NCI-H2196 treated with DMSO at 0.1 percent for 48 hours (cell line): Measurements from ENCODE around the gene XPO4.
"Not testable (repeated sequence)": the region's sequence is repeated elsewhere in the genome, so short reads cannot be mapped to it uniquely, and the experiment has no call there.

Source experiments
- DNase-seq: peaks from one replicate; lab custom pipeline; 2025; ENCODE audit not compliant: unreplicated experiment; lab: John Stamatoyannopoulos, UW

XPO4 gene

DNA sequence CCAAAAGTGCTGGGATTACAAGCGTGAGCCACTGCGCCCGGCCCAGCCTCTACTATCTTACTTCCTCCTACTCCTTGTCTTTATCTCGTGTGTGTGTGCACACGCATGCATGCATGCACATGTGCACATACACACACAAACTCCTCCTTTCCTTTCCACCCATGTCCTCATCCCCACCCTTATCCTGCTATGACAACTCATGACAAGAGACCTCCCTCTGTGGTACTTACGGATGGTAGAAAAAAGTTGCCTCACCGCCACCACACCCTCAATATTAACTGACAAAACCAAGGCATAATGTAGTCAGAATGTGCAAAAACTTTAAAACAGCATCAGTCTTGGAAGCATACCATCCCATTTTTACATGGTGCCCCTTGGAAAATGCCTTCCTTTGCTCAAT, 112.9 kb downstream of the XPO4 start:
- DNase-seq, result no peak

DNA sequence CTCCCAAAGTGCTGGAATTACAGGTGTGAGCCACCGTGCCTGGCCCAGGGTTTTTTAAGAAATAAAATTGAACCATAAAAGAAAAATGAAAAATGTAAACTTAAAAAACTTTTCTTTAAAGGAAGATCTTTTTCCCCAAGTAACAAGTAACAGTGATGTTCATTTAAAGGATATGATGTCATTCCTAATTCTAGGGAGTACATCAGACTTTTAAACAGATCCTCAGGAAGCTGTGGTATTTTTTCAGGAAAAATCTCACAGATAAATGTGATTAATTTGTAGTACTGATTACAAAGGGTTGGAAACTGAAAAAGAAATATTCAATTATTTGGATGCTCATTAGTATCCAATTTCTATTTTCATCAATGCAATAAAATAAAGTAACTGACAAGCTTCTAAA, 114.2 kb downstream of the XPO4 start:
- DNase-seq, result no peak

DNA sequence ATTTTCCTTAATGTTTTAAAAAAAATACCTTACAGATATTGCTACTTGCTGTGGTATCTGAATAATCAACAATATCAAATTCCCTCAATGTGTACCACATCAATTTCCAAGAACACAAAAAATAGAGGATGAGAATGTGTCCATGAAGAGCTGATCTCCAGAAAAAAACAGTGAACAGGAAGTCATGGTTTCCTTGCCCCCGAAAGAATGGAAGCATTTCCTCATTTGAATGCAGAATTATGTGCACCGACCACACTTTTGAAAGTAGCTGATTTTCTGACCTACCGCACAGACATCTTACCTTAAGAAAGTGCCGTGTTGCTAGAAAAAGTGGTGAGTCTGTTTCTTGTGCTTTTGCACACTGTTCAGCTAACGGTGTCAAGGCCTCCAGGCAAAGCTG, 115.4 kb downstream of the XPO4 start:
- DNase-seq, result no peak

DNA sequence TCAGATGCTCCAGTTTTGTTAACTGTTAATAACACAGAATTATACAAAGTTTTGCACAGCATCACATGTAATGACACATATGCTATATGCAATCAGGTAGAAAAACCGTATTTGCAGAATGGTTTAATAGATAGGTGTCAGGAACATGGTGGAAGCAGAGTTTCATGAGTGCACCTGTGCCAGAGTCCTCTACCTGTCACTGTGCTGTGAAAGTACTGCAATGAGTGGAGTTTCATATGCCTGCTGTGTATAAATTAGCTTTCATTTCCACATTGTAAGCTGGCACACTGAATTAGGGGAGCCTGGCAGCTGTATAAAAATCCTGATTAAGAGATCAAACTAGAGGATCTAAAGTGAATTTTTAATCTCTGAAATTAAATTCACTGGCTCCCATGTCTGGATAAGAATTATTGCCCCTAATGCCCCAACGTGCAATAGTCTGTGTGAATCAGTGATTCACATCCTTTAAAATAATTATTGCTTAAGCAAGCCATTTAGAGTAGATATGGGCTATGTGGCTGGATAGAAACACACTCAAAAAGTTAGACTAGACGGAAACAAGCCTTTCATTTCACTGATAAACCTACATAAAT, 120.3 kb downstream of the XPO4 start:
- DNase-seq, result no peak

DNA sequence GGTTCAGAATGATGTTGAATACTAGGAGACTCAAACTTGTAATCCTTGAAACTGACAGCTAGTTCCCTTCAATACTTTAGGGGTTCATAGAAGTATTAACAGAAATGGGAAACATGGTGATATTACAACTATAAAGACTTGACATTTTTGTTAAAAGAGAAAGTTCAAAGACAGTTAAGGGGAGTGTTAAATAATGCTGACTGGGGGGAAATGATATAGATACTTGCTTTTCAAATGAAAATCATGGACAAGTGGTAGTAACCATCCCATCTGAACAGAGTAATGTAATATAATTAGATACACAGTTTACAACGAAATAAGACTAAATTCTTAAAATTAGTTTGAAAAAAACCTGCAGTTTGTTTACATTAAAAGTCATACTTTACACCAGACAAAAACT, 122.2 kb downstream of the XPO4 start:
- DNase-seq, result no peak

DNA sequence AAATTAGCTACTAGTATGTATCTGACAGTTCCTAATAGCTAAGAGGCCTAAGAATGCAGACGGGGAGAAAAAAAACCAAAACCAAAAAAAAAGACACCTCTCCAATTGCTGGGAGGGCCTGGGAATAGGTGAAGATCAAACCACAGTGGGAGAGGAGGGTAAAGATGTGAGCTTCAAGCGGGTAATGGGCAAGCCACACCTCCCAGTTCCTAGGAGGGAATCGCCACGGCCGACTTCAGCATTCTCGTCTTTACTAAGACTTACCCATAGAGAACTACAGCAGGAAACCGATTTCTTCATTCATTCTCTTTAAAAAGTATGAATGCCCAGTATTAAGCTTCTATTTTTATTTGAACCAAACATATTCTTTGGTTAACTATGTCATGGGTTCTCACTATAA, 123.1 kb downstream of the XPO4 start:
- no peak for DNase-seq

DNA sequence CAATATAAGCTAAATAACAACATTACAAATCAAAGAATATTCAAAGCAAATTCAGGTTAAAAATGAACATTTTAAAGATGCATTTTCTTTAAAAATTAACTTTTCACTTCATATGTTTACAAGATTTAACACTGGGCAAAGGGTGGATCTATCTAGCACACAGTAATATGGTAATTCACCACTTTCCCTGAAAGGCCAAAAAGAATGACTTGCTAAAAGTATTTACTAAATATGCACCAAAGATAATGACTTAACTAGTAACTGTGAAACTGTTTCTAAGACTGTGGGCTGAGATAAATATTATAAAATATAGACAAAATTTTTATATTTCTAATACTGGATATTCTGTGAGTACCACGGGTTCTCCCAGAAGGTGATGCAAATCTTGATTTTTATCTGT, 124.2 kb downstream of the XPO4 start:
- DNase-seq, result no peak

DNA sequence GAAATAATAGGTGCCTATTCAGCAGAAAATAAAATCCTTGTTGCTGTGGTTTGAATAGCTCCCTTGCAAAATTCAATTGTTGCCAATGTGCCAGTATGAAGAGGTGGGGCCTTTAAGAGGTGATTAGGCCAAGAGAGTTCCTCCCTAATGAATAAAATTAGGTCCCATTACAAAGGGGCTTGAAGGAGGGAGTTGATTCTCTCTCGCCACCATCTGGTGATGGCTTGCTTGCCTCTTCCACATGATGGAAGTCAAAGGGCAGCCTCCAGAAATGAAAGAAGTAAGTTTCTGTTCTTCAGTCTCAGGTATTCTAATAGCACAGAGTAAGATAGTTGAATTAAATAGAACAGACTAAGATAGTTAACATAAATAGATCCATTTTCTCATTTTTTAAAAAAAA, 125.8 kb downstream of the XPO4 start:
- DNase-seq, result no peak

DNA sequence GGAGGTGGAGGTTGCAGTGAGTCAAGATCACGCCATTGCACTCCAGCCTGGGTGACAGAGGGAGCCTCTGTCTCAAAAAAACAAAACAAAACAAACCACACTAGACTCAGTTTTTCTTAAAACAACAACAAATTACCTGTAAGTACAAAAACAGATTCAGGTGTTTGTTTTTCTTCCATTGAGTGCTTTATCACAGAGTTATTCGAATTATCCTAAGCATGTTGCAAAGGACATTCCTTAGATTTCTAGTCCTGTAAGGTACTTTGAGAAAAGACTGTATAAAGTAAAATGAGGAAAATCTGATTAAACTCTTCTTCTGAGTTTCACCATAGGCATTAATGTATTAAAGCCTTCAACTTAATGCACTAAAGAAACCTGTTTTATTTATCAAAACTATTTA, 126.6 kb downstream of the XPO4 start:
- no peak for DNase-seq

DNA sequence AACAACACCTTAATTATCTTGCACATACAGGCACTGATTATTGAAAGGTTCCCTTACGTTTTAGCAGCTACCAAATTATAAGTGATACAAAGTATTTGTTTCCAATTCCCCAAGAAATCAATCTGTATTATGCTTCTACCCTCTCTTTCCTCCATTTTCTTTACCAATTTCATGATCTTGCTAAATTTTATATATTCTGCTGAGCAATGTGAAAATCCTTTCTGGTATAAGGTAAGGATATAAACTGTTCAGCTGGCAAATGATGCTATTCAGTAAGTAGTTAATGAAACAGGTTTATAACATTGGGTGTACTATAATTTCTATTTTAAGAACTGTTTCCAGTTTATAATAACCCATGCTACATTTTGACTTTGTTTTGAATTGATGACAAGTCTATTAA, 127.8 kb downstream of the XPO4 start:
- no peak for DNase-seq

DNA sequence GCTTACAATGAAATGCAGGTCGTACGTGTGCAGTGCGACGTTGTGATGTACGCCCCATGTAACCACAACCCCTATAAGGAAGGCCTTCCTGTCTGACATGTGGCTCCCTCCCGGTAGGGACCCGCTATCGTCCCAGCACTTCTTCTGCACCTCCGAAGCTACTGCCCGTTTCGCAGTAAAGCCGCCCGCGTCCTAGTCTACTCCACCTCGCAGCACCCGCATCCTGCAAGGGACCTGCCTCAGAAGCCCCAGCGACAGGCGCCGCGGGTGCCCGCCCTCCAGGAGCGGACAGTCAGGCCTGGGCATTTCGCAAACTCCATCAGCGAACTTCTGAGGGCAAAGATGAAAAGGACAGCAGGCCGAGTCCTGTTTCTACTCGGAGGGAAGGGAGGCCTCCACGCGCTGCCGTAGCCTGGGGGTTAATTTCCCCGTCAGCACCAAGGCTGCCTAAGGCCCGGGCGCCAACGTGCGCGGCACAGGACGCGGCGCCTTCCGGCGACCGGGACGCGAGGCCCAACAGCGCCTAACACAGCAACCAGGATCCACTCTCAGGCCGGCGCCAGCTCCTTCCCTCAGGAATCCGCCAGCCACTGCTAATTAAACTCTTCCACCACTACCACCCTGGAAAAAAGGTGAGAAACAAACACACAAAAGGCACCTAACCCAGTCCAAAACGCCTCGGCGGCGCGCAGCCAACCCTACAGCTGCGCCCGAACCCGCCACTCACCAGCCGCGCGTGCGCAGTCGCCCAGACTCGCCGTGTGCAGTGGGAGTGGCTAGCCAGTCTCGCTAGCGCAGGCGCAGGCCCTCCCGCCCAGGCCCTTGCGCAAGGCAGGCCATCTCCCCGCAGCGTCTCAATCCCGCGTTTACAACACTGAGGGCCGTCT, 129.1 kb downstream of the XPO4 start, which contains the start of gene EEF1AKMT1:
EEF1AKMT1 (minus strand) TSS at position 768 of the 887 bp plus-strand sequence. CDS start 16,363 bp downstream, outside the sequence.
- DNase-seq, result peak; percentile 49

DNA sequence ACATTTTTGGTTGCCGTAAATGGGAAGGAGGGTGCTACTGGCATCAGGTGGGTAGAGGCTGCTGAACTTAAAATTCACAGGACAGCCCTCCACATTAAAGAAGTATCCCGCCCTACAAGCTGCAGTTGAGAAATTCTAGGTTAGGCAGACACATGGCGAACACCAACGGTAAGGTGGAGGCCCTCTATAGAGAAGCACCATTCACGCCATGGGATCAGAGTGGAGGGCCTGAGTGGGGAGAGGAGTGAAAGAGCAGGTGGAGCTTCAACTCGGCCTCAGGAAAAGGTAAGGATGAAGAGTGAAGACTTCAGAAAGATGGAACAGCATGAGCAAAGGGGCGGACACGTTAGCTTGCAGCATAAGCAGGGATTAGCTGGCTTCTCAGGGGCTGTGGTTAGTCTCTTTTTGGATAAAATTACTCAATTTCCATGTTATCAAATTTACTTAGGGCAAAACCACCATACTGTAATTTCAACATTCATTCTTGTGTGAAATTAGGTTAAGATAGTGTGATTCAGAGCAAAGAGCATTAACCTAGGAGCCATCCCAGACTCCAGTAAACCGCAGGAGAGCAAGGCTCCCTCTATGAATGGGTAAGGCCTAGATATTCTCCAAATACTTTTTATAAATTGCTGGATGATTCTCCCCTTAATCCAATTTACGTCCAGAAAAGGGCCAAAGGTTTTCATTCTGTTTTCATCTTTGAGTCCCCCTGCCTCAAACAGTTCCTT, 130.0 kb downstream of the XPO4 start:
- no peak for DNase-seq

DNA sequence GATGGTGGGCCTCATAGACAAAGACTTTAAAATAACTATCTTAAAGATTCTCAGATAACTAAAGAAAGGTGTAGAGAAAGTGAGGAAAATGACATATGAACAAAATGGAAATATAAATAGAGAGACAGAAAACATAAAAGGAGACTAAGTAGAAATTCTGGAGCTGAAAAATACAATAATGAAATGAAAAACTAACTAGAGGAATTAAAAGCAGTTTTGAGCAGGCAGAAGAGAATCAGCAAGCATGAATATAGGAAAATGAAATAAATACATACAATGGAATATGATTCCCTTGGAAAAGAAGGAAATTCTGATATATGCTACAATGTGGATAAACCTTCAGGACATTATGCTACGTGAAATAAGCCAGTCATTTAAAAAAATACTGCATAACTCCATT, 132.7 kb downstream of the XPO4 start:
- DNase-seq, result no peak

DNA sequence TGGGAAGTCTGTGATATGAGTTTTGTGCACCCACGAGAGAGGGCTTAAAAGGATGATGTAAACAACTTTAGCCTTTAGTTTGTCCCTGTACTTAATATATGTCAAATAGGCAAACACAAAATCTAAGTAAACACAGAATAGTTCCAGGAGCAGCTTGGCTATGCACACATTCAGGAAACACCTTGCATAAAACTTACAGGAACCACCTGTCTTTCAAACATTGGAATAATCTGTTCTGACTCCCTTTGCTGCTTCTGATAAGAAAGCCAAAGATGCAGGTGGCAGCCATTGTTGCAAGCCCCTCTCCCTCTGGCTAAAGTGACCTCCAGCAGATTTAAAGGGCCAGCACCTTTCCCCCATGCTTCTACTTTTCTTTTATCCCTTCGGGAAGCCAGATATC, 133.5 kb downstream of the XPO4 start:
- DNase-seq, result no peak

DNA sequence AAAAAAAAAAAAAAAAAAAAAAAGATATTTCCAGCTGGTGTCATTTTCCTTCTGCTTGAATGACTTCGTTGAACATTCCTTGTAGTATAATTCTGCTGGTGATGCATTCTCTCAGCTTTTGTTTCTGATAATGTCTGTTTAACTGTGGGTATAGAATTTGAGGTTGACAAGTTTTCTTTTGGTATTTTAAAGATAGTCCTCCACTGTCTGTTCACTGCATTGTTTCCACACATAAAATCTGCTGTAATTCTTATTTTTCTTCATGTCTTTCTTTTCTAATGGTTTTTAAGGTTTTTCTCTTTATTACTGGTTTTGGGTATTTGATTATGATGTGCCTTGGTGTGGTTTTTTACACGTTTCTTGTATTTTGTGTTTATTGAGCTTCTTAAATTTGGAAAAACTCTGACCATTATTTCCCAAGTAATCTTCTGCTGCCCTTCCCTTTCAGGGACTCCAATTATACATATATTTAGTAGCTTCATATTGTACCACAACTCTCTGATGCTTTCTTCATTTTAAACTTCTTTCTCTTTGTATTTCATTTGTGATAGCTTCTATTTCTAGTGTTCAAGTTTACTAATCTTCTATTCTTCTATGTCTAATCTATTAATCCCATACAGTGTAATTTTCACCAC, 135.1 kb downstream of the XPO4 start:
- DNase-seq, result no peak

DNA sequence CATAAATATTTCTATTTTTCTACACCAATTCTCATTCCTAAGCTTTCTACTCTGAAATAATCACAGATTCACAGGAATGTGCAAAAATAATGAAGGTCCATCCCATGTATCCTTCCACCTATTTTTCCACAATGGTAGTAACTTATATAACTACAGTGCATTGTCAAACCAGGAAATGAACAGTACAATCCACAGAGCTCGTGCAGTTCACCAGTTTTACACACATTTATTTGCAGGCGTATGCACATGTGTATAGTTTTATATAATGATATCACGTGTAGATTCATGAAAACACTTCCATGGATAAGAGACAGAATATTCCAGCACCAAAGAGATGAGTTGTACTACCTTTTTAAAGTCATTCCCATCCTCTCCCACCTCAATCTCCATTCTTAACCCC, 141.7 kb downstream of the XPO4 start:
- DNase-seq, result no peak

DNA sequence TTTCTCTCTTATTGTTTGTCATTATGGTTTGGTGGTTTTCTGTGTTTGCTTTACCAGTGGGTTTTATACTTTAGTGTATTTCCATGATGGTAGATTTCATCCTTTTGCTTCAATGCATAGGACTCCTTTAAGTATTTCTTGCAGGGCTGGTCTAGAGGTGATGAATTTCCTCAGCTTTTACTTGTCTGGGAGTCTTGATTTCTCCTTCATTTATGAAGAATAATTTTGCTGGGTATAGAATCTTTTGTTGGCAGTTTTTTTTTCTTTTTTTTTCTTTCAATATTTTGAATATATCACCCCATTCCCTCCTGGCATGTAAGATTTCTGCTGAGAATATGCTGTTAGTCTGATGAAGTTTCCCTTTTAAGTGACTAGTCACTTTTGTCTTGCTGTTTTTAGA, 148.5 kb downstream of the XPO4 start:
- no peak for DNase-seq

DNA sequence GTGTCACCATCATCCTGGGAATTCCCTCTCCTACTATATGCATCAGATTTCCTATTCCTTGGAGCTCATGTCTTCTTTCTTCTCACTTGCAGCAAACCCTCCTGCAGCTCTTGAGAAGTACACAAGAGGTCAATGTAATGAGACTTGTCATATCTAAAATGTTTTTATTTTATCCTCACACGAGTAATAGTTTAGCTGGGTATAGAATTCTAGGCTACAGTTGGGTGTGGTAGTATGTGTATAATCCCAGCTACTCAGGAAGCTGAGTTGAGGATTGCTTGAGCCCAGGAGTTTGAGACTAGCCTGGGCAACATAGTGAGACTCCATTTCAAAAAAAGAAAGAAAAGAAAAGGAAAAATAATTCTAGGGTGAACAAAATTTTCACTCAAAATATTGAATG, 153.2 kb downstream of the XPO4 start:
- no peak for DNase-seq

DNA sequence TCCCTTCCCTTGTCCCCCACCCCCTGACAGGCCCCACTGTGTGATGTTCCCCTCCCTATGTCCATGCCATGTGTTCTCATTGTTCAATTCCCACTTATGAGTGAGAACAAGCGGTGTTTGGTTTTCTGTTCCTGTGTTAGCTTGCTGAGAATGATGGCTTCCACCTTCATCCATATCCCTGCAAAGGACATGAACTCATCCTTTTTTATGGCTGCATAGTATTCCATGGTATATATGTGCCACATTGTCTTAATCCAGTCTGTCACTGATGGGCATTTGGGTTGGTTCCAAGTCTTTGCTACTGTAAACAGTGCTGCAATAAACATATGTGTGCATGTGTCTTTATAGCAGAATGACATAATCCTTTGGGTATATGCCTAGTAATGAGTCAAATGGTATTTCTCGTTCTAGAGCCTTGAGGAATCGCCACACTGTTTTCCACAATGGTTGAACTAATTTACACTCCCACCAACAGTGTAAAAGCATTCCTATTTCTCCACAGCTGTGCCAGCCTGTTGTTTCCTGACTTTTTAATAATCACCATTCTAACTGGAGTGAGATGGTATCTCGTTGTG, 158.6 kb downstream of the XPO4 start:
- not testable (repeated sequence) for DNase-seq

DNA sequence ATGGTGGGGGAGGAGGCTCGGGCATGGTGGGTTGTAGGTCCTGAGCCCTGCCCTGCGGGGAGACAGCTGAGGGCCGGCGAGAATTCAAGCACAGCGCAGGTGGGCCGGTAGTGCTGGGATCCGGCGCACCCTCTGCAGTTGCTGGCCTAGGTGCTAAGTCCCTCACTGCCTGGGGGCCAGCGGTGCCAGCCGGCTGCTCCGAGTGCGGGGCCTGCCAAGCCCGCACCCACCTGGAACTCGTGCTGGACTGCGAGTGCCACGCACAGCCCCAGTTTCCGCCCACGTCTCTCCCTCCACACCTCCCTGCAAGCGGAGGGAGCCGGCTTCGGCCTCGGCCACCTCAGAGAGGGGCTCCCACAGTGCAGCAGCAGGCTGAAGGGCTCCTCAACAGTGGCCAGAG, 162.5 kb downstream of the XPO4 start:
- no peak for DNase-seq

DNA sequence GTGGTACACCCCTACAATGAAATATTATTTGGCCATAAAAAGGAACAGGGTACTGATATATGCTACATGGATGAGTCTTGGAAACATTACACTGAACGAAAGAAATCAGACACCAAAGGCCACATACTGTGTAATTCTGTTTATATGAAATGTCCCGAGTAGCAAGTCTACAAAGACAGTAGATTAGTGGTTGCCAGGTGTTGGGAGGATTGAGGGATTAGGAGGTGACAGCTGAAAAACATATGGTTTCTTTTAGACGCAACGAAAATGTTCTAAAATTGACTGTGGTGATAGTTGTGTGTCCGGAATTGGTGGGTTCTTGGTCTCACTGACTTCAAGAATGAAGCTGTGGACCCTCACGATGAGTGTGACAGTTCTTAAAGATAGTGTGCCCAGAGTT, 163.9 kb downstream of the XPO4 start:
- DNase-seq, result no peak
